Measurements from ENCODE around the gene TRPV4.
"Not testable (repeated sequence)": the region's sequence is repeated elsewhere in the genome, so short reads cannot be mapped to it uniquely, and the experiment has no call there.

The TRPV4 gene

DNA sequence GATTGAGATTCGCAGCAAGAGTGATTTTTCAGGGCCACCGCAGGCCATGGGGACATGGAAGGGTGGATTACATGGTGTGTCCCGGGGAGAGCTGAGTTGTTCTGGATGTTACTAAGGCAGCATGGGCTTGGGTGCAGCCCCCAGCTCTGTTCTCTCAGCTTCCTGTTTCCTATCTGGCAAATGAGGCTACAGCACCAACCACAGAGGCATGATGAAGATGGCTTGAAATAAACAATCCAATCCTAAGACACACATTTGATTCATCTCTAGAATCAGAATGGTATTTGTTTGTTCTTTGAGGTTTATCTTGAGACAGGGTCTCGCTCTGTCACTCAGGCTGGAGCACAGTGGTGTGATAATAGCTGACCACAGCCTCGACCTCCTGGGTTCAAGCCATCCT is 25.6 kb upstream of the TRPV4 start:
- DNase-seq, result no peak

DNA sequence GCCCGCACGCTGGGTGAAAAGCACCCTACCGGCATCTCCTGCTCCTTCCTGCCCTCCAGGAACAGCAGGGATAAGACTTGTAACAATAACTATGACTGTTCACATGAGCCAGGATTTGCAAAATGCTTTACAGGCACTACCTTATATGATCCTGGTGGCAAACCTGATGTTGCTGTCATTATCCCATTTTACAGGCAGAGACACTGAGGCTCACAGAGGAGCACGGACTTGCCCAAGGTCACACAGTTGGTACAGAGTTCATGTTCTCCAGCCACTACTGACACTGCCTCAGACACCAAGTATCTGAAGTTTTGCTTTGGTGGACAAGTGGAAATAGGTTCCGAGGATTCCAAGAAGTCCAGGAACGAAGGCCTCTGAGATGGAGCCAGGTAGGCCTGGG is 24.5 kb upstream of the TRPV4 start:
- no peak for DNase-seq

DNA sequence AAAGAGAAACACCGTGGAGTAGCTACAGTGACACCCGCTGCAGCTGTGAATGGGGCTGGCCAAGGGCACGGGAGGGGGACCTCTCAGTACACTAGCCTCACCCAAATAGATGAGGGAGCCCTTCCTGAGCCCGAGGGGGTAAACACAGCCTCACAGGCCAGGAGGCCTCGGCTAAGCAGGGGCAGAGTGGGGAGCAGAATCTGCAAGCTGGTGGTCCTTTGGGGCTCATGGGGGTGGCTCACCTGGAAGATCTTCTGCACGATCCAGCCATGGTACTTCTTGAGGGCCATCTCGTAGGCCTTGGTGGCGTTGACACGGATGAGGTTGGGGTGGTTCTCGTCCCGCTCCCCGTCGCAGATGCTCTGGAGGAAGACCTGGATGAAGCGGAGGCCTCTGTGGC is 22.2 kb upstream of the TRPV4 start:
- no peak for DNase-seq

DNA sequence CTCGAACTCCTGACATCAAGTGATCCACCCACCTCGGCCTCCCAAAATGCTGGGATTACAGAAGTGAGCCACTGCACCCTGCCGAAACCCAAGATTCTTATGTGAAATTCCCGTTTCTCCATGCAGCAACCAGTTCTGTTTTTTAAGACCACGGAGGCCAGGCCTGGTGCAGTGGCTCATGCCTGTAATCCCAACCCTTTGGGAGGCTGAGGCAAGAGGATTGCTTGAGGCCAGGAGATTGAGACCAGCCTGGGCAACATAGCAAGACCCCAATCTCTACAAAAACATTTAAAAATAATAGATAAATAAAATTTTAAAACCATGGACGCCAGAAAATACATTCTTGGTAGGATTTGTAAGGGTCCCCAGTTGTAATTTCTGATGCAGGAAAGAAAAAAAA is 17.3 kb upstream of the TRPV4 start:
- DNase-seq, result not testable (repeated sequence)

DNA sequence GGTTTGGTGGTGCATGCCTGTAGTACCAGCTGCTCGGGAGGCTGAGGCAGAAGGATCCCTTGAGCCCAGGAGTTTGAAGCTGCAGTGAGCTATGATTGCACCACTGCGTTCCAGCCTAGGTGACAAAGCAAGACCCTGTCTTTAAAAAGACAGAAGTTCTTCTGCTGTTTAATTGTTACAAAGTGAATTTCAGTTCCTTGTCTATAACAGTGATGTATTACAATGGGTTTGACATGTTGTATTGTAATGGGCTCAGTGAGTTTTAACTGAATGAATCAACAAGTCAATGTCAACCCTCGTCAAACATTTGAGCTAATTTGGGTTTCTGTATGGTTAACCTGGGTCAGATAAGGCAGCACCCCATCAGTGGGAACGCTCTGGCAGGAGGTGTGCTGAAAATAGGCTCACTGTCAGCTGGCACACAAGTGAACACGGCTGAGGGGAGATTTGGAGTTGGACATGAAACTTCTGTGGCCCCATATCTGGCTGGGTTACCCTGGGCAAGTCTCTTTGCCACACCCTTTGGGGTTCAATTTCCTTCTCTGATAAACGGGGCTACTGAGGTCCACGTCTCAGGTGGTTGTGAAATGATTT is 14.0 kb upstream of the TRPV4 start:
- no peak for DNase-seq

DNA sequence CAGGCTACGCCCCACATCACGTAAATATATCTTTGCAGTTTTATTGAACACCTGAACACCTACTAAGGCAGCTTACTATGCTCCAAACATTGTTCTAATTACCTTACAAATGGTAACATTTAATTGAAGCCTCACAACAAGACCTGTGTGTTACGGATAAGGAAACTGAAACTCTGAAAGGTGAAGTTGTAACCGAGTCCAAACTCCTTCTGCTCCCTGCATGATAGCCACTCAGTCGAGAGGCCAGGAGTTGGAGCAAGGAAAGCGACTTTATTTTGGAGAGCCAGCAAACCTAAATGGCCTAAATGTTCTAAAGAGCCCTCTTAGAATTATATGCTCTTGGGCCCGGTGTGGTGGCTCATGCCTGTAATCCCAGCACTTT is 12.6 kb upstream of the TRPV4 start:
- no peak for DNase-seq

DNA sequence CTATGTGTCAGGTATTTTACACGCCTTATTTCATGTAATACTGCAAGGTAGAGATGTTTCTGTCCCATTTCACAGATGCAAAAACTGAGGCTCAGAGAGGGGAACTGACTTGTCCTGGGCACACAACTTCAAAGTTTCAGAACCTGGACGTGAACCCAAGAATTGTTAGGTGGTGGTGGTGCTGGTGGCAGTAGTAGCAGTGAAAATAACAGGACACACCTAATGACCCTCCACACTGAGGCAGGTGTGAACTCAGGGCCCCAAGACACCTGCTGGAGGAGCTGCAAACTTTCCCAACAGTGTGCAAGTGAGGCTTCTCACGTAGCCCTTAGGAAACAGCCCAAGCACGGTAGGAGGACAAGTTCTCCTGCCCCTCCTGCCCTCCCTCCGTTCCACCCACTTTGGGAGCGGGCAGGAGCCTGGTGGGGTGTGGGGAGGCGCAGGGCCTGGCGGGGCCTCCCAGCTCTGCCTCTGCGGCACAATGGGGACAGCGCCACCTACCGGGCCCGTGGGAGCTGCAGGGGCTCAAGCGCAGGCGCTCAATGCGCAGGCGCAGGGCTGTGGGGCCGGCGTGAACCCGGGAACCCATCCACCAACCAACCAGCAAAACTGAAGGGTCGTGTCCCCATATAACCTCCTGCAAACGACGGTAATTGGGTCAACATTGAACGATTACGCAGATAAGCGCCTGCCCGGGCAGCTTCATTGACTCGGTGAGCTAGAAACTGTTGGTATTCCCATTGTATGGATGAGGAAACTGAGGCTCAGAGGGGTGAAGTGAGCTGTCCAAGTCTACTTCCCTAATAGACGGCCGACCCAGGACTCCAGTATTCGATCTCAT is 12.0 kb upstream of the TRPV4 start:
- peak; percentile 65 for DNase-seq

DNA sequence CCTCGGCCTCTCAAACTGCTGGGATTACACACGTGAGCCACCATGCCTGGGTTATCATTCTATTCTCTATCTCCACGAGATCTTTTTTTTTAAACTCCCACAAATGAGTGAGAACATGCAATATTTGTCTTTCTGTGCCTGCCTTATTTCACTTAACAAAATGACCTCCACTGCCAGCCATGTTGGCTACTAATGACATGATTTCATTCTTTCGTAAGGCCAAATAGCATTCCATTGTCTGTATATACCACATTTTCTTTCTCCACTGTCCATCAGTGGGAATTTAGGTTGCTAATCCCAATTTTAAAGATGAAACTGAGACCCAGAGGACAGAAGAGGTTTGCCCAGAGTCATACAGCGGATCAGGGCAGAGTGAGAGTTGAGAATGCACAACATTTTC is 10.9 kb upstream of the TRPV4 start:
- DNase-seq, result no peak

DNA sequence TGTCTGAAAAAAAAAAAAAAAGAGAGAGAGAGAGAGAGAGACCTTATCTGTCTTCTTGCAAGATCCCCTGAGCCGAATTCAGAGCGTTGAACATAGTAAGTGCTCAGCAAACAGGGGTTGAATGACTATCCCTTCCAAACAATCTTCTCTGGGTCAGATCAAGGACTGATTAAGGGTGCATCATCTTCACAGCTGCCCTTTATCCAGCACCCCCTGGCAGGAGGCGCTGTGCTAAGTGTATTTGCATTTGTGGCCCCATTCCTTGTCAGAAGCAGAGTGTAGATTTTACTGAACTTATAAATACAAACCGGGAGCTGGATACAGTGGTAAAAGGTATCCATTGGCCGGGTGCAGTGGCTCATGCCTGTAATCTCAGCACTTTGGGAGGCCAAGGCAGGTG is 8.8 kb upstream of the TRPV4 start:
- no peak for DNase-seq

DNA sequence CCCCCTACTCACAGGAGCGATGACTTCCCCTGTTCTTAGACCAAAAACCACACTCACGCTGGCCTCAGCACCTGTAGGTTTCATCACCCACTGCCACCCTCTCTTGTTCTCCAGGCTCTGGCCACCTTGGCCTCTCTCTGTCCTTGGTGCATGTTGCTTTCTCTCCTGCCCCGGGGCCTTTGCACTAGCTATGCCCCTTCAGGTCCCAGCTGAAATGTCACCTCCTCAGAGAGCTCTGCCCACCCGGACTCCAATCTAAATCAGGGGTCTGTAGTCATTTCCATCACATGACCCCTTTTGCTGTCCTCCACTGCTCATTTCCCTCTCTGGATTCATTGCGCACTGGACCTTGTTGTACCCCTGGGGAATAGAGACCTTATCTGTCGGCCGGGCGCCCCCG is 8.2 kb upstream of the TRPV4 start:
- no peak for DNase-seq

DNA sequence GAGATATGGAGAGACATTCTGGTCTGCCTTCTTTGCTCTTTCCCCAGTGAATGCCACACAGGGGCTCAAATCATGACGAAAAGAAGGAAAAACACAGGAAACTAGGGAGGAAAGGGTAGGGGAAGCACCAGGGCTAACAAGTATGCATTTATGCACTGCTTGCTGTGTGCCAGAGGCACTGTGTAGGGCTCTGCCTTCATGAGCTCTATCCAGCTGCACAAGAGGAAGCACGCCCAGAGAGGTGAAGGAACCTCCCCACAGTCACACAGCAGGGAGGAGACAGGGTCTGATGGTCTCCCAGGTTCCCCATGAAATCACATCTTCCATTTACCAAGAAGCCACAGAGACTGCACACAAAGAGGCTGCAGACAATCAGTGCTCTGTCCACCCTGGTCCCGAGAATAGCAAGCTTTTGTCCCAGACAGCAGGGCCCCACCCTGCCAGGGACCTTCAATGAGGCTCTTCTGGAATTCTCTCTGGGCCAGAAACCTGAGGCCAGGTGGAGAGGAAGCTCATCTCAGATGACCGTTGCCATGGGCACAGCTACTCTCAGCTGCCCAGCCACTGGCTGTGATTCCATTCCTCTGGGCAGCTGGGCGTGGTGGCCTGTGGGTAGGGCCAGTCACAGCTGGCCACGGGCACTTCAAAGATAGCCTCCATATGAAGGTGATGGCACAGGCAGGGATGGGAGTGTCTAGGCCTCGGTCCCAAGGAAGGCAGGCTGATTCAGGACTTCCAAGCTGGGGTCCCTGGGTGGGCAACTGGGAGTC is 7.3 kb upstream of the TRPV4 start:
- DNase-seq, result no peak

DNA sequence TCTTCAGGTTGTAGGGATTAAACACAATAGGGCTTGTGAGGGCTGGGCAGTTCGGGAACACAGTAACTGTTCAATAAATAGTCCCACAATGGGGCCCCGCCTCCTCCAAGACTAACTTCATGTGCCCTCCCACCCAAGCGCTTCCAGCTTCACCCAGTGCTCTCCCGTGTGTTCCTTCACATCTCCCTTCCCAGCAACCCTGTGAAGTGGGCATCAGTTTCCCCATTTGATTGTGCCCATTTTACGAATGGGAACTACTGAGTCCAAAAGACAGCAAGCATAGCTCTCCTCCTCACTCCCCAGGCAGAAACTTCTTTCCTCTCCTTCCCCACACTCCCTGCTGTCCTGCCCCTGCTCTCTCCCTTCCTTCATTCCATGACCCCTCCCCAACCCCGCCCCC is 6.2 kb upstream of the TRPV4 start:
- DNase-seq, result no peak

DNA sequence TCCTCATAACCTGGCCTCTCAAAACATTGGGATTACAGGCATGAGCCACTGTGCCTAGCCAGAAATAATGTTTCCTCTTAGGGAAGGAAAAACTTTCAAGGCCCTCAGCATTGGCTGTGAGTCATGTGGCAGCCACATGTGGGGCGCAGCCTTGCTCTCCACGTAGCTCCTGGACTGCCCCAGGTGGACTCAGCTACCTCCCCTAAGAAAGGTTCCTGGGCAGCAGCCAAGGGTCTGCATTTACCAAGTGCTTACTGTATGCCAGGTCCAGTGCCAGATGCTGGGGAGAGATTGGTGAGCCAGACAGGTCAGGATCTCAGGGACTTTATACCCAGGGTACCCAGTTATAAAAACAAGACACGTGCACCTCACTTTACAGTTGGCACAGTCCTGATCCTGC is 3.7 kb upstream of the TRPV4 start:
- no peak for DNase-seq

DNA sequence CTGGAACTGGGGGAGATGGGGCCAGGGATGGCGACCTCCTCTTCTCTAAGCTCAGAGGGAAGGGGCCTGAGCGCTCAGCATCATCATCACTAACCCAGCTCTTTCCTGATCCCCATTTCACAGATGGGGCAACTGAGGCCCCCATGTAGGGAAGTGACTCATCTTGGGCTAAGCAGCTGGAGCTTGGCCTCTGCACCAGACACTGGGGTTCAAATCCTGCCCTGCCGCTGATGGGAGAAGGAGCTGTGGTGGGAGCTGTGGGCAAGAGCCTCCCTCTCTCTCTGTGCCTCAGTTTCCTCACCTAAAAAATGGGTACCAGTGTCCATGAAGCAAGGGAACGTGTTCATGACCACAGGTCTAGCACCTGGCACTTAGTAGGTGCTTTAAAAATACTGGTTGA is 2.6 kb upstream of the TRPV4 start:
- DNase-seq, result no peak

DNA sequence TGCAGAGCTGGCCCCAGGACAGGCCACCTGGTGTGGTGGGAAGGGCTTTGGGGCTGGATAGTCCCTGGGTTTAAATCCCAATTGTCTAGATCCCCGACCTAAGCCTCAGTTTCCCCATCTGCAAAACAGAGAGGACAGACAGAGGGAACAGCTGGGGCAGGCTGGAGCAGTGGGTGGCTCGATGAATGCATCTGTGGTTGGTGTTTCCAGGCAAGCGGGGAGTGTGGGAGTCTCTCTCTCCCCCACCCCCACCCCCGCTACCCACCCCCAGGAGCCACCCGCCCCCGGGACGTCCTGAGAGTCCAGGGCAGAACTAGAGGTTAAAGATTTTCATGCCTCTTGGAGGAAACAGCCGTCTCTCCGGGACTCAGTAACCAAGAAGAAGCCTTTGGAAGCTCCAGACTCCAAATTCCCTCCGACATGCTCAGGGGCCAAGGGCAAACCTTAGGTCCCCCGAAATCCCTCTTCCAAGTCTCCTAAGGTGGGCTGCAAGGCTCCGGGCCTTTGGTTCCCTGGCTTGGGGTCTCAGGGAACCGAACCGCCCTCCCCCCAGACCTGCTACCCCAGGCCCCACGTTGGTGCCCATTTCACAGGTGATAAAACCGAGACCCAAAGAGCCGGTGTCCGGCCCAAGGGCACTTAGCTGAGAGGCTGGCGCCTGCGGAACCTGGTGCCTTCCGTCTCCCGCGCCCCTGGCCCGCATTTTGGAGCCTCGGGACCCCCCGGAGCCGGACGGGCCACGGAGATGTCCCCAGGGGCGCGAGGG is 474 bp downstream of the TRPV4 start:
- no peak for DNase-seq

DNA sequence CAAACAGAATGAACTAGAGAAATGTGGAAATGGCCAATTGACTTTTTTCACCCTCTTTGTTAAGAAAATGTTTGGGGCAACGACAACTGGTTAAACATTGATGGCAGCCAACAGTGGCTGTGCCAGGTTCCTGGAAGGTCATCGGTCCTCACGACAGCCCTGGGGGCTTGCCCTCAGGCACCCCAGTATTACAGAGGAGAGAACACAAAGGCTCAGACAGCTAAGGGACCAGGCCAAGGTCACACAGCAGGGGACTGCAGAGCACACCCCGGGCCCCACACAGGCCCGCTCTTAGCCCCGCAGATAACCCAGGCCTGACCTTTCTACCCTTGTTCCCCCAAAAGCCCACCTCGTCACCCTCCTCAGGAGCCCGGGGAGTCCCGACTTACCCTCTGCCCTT is 1.3 kb downstream of the TRPV4 start:
- DNase-seq, result no peak

DNA sequence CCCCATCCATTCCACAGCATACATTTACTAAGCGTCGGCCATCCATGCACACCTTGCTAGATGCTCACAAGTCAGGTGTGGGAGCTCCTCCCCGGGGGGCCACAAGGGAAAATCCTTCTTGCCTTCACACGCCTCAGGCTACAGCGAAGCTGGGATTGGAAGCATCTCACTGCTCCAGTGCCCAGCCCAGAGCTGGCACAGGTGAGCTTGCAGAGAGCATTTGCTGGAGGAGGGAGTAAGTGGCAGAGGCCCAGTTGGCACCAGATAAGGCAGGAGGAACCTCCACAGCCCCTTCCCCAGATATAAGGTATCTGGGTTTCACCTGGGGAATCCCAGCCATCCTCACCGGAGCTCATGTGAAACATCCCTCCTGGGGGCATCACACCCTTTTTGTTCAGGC is 1.8 kb downstream of the TRPV4 start:
- DNase-seq, result no peak

DNA sequence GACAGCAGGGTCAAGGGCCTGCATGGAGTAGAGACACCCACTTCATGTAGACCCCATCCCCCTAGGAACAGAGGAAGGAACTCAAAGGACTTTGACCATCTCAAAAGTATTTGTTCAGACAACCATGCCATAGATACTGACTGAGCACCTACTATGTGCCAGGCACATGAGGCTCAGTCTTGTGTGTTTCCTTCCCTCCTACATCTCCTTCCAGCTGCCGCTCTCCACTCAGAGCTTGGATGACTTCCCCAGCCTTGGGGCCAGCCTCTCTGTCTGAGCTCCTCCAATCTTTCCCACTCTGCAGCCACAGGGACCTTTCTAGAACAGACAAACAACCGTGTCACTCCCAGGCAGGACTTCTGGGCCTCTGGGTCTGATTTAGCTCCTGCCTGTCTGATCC is 2.5 kb downstream of the TRPV4 start:
- DNase-seq, result no peak

DNA sequence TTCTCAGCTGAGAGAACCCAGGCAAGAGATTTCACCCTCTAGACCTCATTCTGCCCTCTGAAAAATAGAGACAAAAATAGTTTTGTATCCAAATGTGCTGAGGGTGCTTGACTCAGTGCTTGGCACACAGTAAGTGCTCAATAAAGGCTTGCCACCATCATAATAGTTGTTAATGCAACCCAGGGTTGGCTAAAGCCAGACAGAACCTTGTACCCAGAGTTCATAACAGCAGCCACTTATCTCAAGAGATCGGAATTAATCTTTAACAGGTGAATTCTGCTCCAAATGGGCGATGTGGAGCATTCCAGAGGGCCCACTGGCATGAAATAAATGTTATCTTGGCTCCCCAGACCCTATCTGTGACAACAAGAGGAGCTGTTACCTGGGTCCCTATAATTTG is 2.9 kb downstream of the TRPV4 start:
- no peak for DNase-seq

DNA sequence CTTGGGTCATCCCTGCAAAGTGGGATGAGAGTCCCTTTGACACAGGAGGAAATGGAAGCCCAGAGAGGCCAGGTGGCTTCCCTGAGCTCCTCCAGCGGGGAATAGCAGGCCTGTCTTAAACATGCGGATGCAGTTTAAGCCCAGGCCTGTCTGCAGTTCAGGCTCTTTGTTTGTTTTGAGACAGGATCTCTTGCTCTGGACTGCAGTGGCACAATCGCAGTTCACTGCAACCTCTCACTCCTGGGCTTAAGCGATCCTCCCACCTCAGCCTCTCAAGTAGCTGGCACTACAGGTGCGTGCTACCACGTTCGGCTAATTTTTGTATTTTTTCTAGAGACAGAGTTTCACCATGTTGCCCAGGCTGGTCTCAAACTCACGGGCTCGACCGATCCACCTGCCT is 3.5 kb downstream of the TRPV4 start:
- DNase-seq, result no peak

DNA sequence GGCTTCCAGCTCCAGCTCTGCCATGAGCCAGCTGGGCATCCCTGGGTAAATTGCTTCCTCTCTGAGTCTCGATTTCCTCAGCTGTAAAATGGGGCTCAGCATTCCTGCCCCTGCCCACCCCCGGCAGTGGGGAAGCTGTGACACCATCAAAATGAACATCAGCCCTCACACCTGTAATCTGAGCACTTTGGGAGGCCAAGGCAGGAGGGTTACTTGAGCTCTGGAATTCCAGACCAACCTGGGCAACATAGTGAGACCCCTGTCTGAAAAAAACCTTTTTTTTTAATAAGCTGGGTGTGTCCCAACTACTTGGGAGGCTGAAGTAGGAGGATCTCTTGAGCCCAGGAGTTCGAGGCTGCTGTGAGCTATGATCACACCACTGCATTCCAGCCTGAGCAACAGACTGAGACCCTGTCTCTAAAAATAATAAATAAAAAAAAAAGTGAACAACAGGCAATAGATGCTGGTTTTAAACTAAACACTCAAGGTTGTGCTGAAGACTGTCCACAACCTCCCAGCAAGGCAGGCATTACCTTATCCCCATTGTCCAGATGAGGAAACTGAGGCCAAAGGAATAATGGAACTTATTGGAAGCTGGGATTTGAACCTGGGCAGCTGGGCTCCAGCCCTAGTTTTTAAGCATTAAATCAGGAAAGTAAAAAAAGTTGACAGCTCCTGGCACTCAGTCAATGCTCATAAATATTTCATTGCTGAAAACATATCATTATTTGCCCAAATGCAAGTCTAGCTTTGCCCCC is 4.3 kb downstream of the TRPV4 start:
- no peak for DNase-seq

Measured in NCI-H2171 (cell line).